ENCODE results near the gene IFFO2. TPM values are rescaled to one million over a fixed set of nuclear protein-coding genes. Genes with fewer than 3 reads are reported as not detected.

The IFFO2 gene
- total RNA-seq, 2 experiments from 2014 or later, result 19.9 to 22.7 TPM

GRCh38 chr1:18927082-18927653, 29.3 kb downstream of the IFFO2 start:
- no peaks in the 10 kb centered on the region for H3K27me3 Mint-ChIP-seq
- H3K4me3 Mint-ChIP-seq, result peak overlapping the region; percentile 76
- ChIA-PET CTCF (interaction anchor here (1.4 to 8.4 kb wide), 11 partner anchors 14 to 325 kb away, joined by 3 to 89 read pairs (median 6); partner anchors contain the start of genes ALDH4A1, EMC1, IFFO2 and MRTO4), POLR2A (interaction anchor here (0.8 to 11.5 kb wide), 22 partner anchors 9 to 559 kb away, joined by 3 to 414 read pairs (median 6); partner anchors contain the start of genes ALDH4A1, CAPZB and IFFO2)
- H3K27ac Mint-ChIP-seq, result peak overlapping the region; percentile 99
- H3K9me3 Mint-ChIP-seq, result no peaks in the 10 kb centered on the region
- DNase-seq, result peak; percentile 52
- H3K4me1 Mint-ChIP-seq, result peaks cover 71% of the 10 kb centered on the region
- H3K36me3 Mint-ChIP-seq (ENCODE audit: low read depth), result peaks cover 5% of the 10 kb centered on the region

- Mint-ChIP-seq H3K27me3 (no peaks in the 10 kb centered on the region), H3K4me1 (peaks cover 70% of the 10 kb centered on the region), H3K36me3 (ENCODE audit: low read depth) (peaks cover 5% of the 10 kb centered on the region), H3K9me3 (no peaks in the 10 kb centered on the region), H3K4me3 (peak overlapping the region; percentile 76), H3K27ac (peak overlapping the region; percentile 99)
- ChIA-PET CTCF (interaction anchor here (1.4 to 8.4 kb wide), 10 partner anchors 13 to 325 kb away, joined by 3 to 89 read pairs (median 9); partner anchors contain the start of genes ALDH4A1, EMC1, IFFO2 and MRTO4), POLR2A (interaction anchor here (0.9 to 11.5 kb wide), 22 partner anchors 8 to 560 kb away, joined by 3 to 414 read pairs (median 6); partner anchors contain the start of genes ALDH4A1, CAPZB and IFFO2)
- peak; percentile 91 for DNase-seq
Observed at GRCh38 chr1:18926315-18927081, 30.0 kb downstream of the IFFO2 start.

GRCh38 chr1:18925279-18925678, 31.2 kb downstream of the IFFO2 start:
- no peak overlapping the region for H3K4me3 Mint-ChIP-seq
- peak overlapping the region; percentile 68 for H3K27ac Mint-ChIP-seq
- H3K4me1 Mint-ChIP-seq, result peaks cover 69% of the 10 kb centered on the region
- no peak for DNase-seq
- no peaks in the 10 kb centered on the region for H3K9me3 Mint-ChIP-seq
- H3K27me3 Mint-ChIP-seq, result no peaks in the 10 kb centered on the region
- peaks cover 5% of the 10 kb centered on the region for H3K36me3 Mint-ChIP-seq (ENCODE audit: low read depth)
- POLR2A ChIA-PET, result interaction anchor here (2.0 to 11.5 kb wide), 3 partner anchors 12 to 45 kb away, joined by 6 to 414 read pairs (median 21); partner anchors contain the start of gene IFFO2
- CTCF ChIA-PET, result interaction anchor here (1.7 to 8.4 kb wide), 4 partner anchors 12 to 26 kb away, joined by 6 to 89 read pairs (median 25); partner anchors contain the start of gene ALDH4A1

GRCh38 chr1:18924221-18924691, 32.2 kb downstream of the IFFO2 start:
- POLR2A ChIA-PET, result interaction anchor here (0.8 to 11.5 kb wide), 5 partner anchors 11 to 200 kb away, joined by 3 to 414 read pairs (median 6); partner anchors contain the start of genes ALDH4A1 and IFFO2

GRCh38 chr1:18923756-18924211, 32.7 kb downstream of the IFFO2 start:
- ChIA-PET POLR2A (interaction anchor here (1.0 to 11.5 kb wide), 4 partner anchors 11 to 151 kb away, joined by 3 to 414 read pairs (median 6); partner anchors contain the start of genes ALDH4A1 and IFFO2), CTCF (interaction anchor here (1.2 to 8.4 kb wide), 5 partner anchors 10 to 40 kb away, joined by 5 to 89 read pairs (median 6); no protein-coding TSS in a partner anchor)
- no peaks in the 10 kb centered on the region for H3K9me3 Mint-ChIP-seq
- H3K27me3 Mint-ChIP-seq, result no peaks in the 10 kb centered on the region
- peaks cover 59% of the 10 kb centered on the region for H3K4me1 Mint-ChIP-seq
- peaks cover 5% of the 10 kb centered on the region for H3K36me3 Mint-ChIP-seq (ENCODE audit: low read depth)
- peak overlapping the region; percentile 12 for H3K27ac Mint-ChIP-seq
- no peak overlapping the region for H3K4me3 Mint-ChIP-seq
- DNase-seq, result peak; percentile 20

More at GRCh38 chr1:18924221-18924691, 32.2 kb downstream of the IFFO2 start:
- CTCF ChIA-PET, result interaction anchor here (1.2 to 8.4 kb wide), 5 partner anchors 11 to 40 kb away, joined by 5 to 89 read pairs (median 6); no protein-coding TSS in a partner anchor
- peaks cover 5% of the 10 kb centered on the region for H3K36me3 Mint-ChIP-seq (ENCODE audit: low read depth)
- DNase-seq, result peak; percentile 28
- peaks cover 63% of the 10 kb centered on the region for H3K4me1 Mint-ChIP-seq
- peak overlapping the region; percentile 31 for H3K27ac Mint-ChIP-seq
- no peaks in the 10 kb centered on the region for H3K9me3 Mint-ChIP-seq
- H3K4me3 Mint-ChIP-seq, result no peak overlapping the region
- no peaks in the 10 kb centered on the region for H3K27me3 Mint-ChIP-seq

GRCh38 chr1:18922848-18923755, 33.4 kb downstream of the IFFO2 start:
- no peaks in the 10 kb centered on the region for H3K9me3 Mint-ChIP-seq
- no peaks in the 10 kb centered on the region for H3K27me3 Mint-ChIP-seq
- peaks cover 53% of the 10 kb centered on the region for H3K4me1 Mint-ChIP-seq
- CTCF ChIA-PET, result interaction anchor here (1.2 to 8.4 kb wide), 6 partner anchors 10 to 190 kb away, joined by 5 to 89 read pairs (median 6); no protein-coding TSS in a partner anchor
- H3K27ac Mint-ChIP-seq, result peak overlapping the region; percentile 12
- POLR2A ChIA-PET, result interaction anchor here (0.7 to 11.5 kb wide), 6 partner anchors 10 to 166 kb away, joined by 3 to 414 read pairs (median 5); partner anchors contain the start of genes ALDH4A1 and IFFO2
- no peak overlapping the region for H3K4me3 Mint-ChIP-seq
- peaks cover 5% of the 10 kb centered on the region for H3K36me3 Mint-ChIP-seq (ENCODE audit: low read depth)
- no peak for DNase-seq

GRCh38 chr1:18922319-18922726, 34.2 kb downstream of the IFFO2 start:
- Mint-ChIP-seq H3K27ac (no peak overlapping the region), H3K27me3 (no peaks in the 10 kb centered on the region), H3K9me3 (no peaks in the 10 kb centered on the region), H3K36me3 (ENCODE audit: low read depth) (peaks cover 5% of the 10 kb centered on the region), H3K4me1 (peaks cover 45% of the 10 kb centered on the region), H3K4me3 (no peak overlapping the region)
- no peak for DNase-seq
- ChIA-PET CTCF (interaction anchor here (1.7 to 8.4 kb wide), 4 partner anchors 9 to 191 kb away, joined by 6 to 89 read pairs (median 8); no protein-coding TSS in a partner anchor), POLR2A (interaction anchor here (0.7 to 11.5 kb wide), 3 partner anchors 9 to 167 kb away, joined by 3 to 414 read pairs (median 4); partner anchors contain the start of gene IFFO2)

- Mint-ChIP-seq H3K4me3 (no peak overlapping the region), H3K27ac (no peak overlapping the region), H3K9me3 (no peaks in the 10 kb centered on the region), H3K4me1 (peaks cover 39% of the 10 kb centered on the region), H3K36me3 (ENCODE audit: low read depth) (peaks cover 5% of the 10 kb centered on the region), H3K27me3 (no peaks in the 10 kb centered on the region)
- DNase-seq, result no peak
- ChIA-PET CTCF (interaction anchor here (0.8 to 8.4 kb wide), 5 partner anchors 8 to 192 kb away, joined by 3 to 89 read pairs (median 7); no protein-coding TSS in a partner anchor), POLR2A (interaction anchor here (1.5 to 11.5 kb wide), 2 partner anchors 8 to 32 kb away, joined by 4 to 414 read pairs; partner anchors contain the start of gene IFFO2)
Observed at GRCh38 chr1:18921516-18922251, 34.8 kb downstream of the IFFO2 start.

GRCh38 chr1:18920931-18921330, 35.5 kb downstream of the IFFO2 start:
- no peaks in the 10 kb centered on the region for H3K27me3 Mint-ChIP-seq
- no peak overlapping the region for H3K27ac Mint-ChIP-seq
- H3K4me1 Mint-ChIP-seq, result peaks cover 31% of the 10 kb centered on the region
- no peak for DNase-seq
- ChIA-PET CTCF (interaction anchor here (0.8 to 8.4 kb wide), 5 partner anchors 7 to 192 kb away, joined by 3 to 89 read pairs (median 7); no protein-coding TSS in a partner anchor), POLR2A (interaction anchor here (11.5 kb wide), 1 partner anchor 33 kb away, joined by 414 read pairs; the partner anchor contains the start of gene IFFO2)
- H3K4me3 Mint-ChIP-seq, result no peak overlapping the region
- no peaks in the 10 kb centered on the region for H3K9me3 Mint-ChIP-seq
- H3K36me3 Mint-ChIP-seq (ENCODE audit: low read depth), result peaks cover 5% of the 10 kb centered on the region

GRCh38 chr1:18919956-18920355, 36.5 kb downstream of the IFFO2 start:
- H3K27ac Mint-ChIP-seq, result no peak overlapping the region
- CTCF ChIA-PET, result interaction anchor here (2.8 kb wide), 1 partner anchor 53 kb away, joined by 9 read pairs; no protein-coding TSS in a partner anchor

More at GRCh38 chr1:18919956-18920355, 36.5 kb downstream of the IFFO2 start:
- H3K4me3 Mint-ChIP-seq, result no peak overlapping the region
- H3K36me3 Mint-ChIP-seq (ENCODE audit: low read depth), result no peaks in the 10 kb centered on the region
- peaks cover 24% of the 10 kb centered on the region for H3K4me1 Mint-ChIP-seq
- H3K27me3 Mint-ChIP-seq, result no peaks in the 10 kb centered on the region
- POLR2A ChIA-PET, result interaction anchor here (11.5 kb wide), 1 partner anchor 34 kb away, joined by 414 read pairs; the partner anchor contains the start of gene IFFO2
- no peak for DNase-seq
- no peaks in the 10 kb centered on the region for H3K9me3 Mint-ChIP-seq
